AG04450 (cell line): ENCODE data around the gene SPECC1L. TPM values are rescaled to one million over a fixed set of nuclear protein-coding genes. Genes with fewer than 3 reads are reported as not detected.

Experiments
- CTCF ChIA-PET: fragments of 300-600, 350-600 bp; formaldehyde crosslinking; extraction: SDS; loops from one replicate; lab custom pipeline; 2022; ENCODE audit warnings: antibody characterized with exemption, inconsistent platforms; lab: Charles Lee
- POLR2A ChIA-PET: fragments of 350-600 bp; formaldehyde crosslinking; extraction: SDS; loops from one replicate; lab custom pipeline; 2021; ENCODE audit warnings: antibody characterized with exemption, inconsistent platforms; lab: Yijun Ruan, JAX
- DNase-seq: peaks from one replicate; pipeline ENCODE4 v3.0.0-alpha.2; 2011; ENCODE audit warnings: low read depth, low spot score
- H3K27ac ChIP-seq: one replicate; pipeline ENCODE4 v1.5.1; 2012; ENCODE audit warnings: low read depth, low read length, control low read depth
- H3K27me3 ChIP-seq: one replicate; pipeline ENCODE4 v1.6.0; 2012; ENCODE audit warnings: low read length; ENCODE audit not compliant: control insufficient read depth, insufficient read depth
- H3K4me3 ChIP-seq: 2 replicates; pipeline ENCODE4 v1.5.1; 2011; ENCODE audit warnings: mild to moderate bottlenecking, low read depth, low read length, control low read depth
- H3K9me3 ChIP-seq: 2 replicates; pipeline ENCODE4 v1.5.1; 2012; ENCODE audit warnings: low read length; ENCODE audit not compliant: control insufficient read depth, insufficient read depth
- polyA plus RNA-seq: library from polyadenylated mRNA; depleted of rRNA; stranded (reverse); fragments of >200 nt; gene quantifications from 2 replicates; pipeline ENCODE4 v1.2.3, GENCODE V29; 2011
- TF ChIP-seq, protein P1 (sequence below): IDR thresholded peaks from 2 replicates; pipeline ENCODE4 v1.5.1; 2011; ENCODE audit warnings: low read depth, low read length, control low read depth, inconsistent platforms

Gene SPECC1L
- polyA plus RNA-seq, 1 experiment: 36.4 TPM

GRCh38 chr22:24424001-24424900, 153.6 kb downstream of the SPECC1L start:
- Histone ChIP-seq H3K9me3 (no peaks in the 10 kb centered on the region; the same call in 1 of the 2 replicates), H3K4me3 (peak overlapping the region; percentile 56), H3K27ac (no peak overlapping the region), H3K27me3 (peaks cover 38% of the 10 kb centered on the region)
- no peak for DNase-seq
- CTCF ChIA-PET: interaction anchor here (0.6 to 2.6 kb wide), 9 partner anchors 11 to 507 kb away, joined by 3 to 8 read pairs (median 4); no protein-coding TSS in a partner anchor
- POLR2A ChIA-PET: no interaction called here
- TF ChIP-seq, protein P1, sequence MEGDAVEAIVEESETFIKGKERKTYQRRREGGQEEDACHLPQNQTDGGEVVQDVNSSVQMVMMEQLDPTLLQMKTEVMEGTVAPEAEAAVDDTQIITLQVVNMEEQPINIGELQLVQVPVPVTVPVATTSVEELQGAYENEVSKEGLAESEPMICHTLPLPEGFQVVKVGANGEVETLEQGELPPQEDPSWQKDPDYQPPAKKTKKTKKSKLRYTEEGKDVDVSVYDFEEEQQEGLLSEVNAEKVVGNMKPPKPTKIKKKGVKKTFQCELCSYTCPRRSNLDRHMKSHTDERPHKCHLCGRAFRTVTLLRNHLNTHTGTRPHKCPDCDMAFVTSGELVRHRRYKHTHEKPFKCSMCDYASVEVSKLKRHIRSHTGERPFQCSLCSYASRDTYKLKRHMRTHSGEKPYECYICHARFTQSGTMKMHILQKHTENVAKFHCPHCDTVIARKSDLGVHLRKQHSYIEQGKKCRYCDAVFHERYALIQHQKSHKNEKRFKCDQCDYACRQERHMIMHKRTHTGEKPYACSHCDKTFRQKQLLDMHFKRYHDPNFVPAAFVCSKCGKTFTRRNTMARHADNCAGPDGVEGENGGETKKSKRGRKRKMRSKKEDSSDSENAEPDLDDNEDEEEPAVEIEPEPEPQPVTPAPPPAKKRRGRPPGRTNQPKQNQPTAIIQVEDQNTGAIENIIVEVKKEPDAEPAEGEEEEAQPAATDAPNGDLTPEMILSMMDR: no peak

- TF ChIP-seq, protein P1: no peak
- POLR2A ChIA-PET: no interaction called here
- Histone ChIP-seq H3K4me3 (no peak overlapping the region), H3K9me3 (no peaks in the 10 kb centered on the region; the same call in 1 of the 2 replicates), H3K27me3 (peaks cover 38% of the 10 kb centered on the region), H3K27ac (no peak overlapping the region)
- CTCF ChIA-PET: interaction anchor here (0.6 to 2.6 kb wide), 6 partner anchors 78 to 105 kb away, joined by 4 to 8 read pairs (median 4); no protein-coding TSS in a partner anchor
- DNase-seq: no peak
Measured at GRCh38 chr22:24424901-24425775, 154.5 kb downstream of the SPECC1L start.

GRCh38 chr22:24426436-24426835, 155.8 kb downstream of the SPECC1L start:
- POLR2A ChIA-PET: interaction anchor here (0.5 kb wide), 1 partner anchor 61 kb away, joined by 3 read pairs; no protein-coding TSS in a partner anchor
- no peak for DNase-seq
- Histone ChIP-seq H3K27ac (no peak overlapping the region), H3K9me3 (no peaks in the 10 kb centered on the region; the same call in 1 of the 2 replicates), H3K4me3 (no peak overlapping the region), H3K27me3 (peaks cover 38% of the 10 kb centered on the region)
- TF ChIP-seq, protein P1: no peak
- CTCF ChIA-PET: interaction anchor here (0.6 to 1.5 kb wide), 2 partner anchors 96 to 99 kb away, joined by 3 to 4 read pairs; no protein-coding TSS in a partner anchor

GRCh38 chr22:24426851-24427499, 156.3 kb downstream of the SPECC1L start:
- CTCF ChIA-PET: interaction anchor here (1.5 kb wide), 1 partner anchor 99 kb away, joined by 4 read pairs; no protein-coding TSS in a partner anchor
- H3K27ac ChIP-seq: no peak overlapping the region
- DNase-seq: no peak
- no peak overlapping the region for H3K4me3 ChIP-seq
- TF ChIP-seq, protein P1: no peak
- H3K27me3 ChIP-seq: peaks cover 38% of the 10 kb centered on the region
- no peaks in the 10 kb centered on the region; the same call in 1 of the 2 replicates for H3K9me3 ChIP-seq
- POLR2A ChIA-PET: interaction anchor here (0.5 to 0.6 kb wide), 3 partner anchors 50 to 128 kb away, joined by 3 to 4 read pairs (median 3); no protein-coding TSS in a partner anchor
